Neural crest cell (in vitro differentiated cells): Measurements from ENCODE around the gene IQCN. TPM values are rescaled to one million over a fixed set of nuclear protein-coding genes. Genes with fewer than 3 reads are reported as not detected.

Experiments used
- DNase-seq: peaks from one replicate; pipeline ENCODE4 v3.0.0; 2021; ENCODE audit warnings: low read depth, mixed read lengths, low spot score
- H3K27ac Mint-ChIP-seq: one replicate; pipeline ENCODE4 v1.8.0; 2021; ENCODE audit warnings: mild to moderate bottlenecking, mixed read lengths; ENCODE audit not compliant: unreplicated experiment
- H3K27me3 Mint-ChIP-seq: 2 replicates; pipeline ENCODE4 v1.8.0; 2021; ENCODE audit warnings: low read depth, mild to moderate bottlenecking, mixed read lengths
- H3K36me3 Mint-ChIP-seq: 2 replicates; pipeline ENCODE4 v1.8.0; 2021; ENCODE audit warnings: low read depth, mild to moderate bottlenecking, mixed read lengths
- H3K4me1 Mint-ChIP-seq: 2 replicates; pipeline ENCODE4 v1.8.0; 2021; ENCODE audit warnings: mixed read lengths
- H3K4me3 Mint-ChIP-seq: one replicate; pipeline ENCODE4 v1.8.0; 2021; ENCODE audit warnings: mild to moderate bottlenecking, mixed read lengths
- H3K9me3 Mint-ChIP-seq: 2 replicates; pipeline ENCODE4 v1.8.0; 2021; ENCODE audit warnings: mixed read lengths
- CTCF ChIP-seq: fragments of 200-600 bp; sonication (generic); conservative IDR thresholded peaks from 2 replicates; pipeline ENCODE4 v1.5.0; 2021; ENCODE audit warnings: antibody characterized with exemption, mild to moderate bottlenecking
- total RNA-seq: library from RNA; stranded (reverse); gene quantifications from 2 replicates; pipeline ENCODE4 v1.2.1, GENCODE V29; 2021

IQCN gene
- total RNA-seq, 1 donor from 2014 or later: 2.2 TPM

GRCh38 chr19:18308051-18308947 is 34.0 kb upstream of the IQCN start:
- H3K36me3 Mint-ChIP-seq: peaks cover 2% of the 10 kb centered on the region
- no peak overlapping the region for H3K4me3 Mint-ChIP-seq
- no peak overlapping the region for H3K27ac Mint-ChIP-seq
- no peaks in the 10 kb centered on the region for H3K27me3 Mint-ChIP-seq
- peaks cover 23% of the 10 kb centered on the region for H3K4me1 Mint-ChIP-seq
- DNase-seq: no peak
- no peaks in the 10 kb centered on the region for H3K9me3 Mint-ChIP-seq
- TF ChIP-seq CTCF: no peak

GRCh38 chr19:18307271-18307681 is 33.0 kb upstream of the IQCN start:
- DNase-seq: no peak

DNA sequence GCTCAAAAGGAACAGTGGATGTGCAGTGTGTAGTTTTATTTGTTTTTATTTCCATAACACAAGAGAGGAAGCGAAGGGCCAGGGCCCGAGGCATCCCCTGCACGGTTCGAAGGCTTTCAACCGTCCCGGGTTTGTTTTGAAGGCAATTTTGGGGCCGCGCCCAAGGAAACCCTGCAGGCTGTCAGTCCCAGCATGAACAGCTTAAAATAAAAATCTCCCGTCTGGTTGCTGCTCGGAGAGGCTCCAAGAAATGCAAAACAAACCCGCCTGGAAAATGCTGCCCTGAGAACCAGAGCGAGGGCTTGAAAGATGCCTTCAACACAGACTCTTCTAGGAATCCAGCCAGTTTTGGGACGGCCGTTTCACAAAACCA is 32.6 kb upstream of the IQCN start:
- Mint-ChIP-seq H3K27ac (peak overlapping the region; percentile 48), H3K4me3 (no peak overlapping the region)

More at GRCh38 chr19:18307271-18307681, 33.0 kb upstream of the IQCN start:
- no peak for TF ChIP-seq CTCF
- Mint-ChIP-seq H3K4me1 (peaks cover 24% of the 10 kb centered on the region), H3K4me3 (no peak overlapping the region), H3K36me3 (peaks cover 2% of the 10 kb centered on the region), H3K27me3 (no peaks in the 10 kb centered on the region), H3K27ac (no peak overlapping the region), H3K9me3 (no peaks in the 10 kb centered on the region)

DNA sequence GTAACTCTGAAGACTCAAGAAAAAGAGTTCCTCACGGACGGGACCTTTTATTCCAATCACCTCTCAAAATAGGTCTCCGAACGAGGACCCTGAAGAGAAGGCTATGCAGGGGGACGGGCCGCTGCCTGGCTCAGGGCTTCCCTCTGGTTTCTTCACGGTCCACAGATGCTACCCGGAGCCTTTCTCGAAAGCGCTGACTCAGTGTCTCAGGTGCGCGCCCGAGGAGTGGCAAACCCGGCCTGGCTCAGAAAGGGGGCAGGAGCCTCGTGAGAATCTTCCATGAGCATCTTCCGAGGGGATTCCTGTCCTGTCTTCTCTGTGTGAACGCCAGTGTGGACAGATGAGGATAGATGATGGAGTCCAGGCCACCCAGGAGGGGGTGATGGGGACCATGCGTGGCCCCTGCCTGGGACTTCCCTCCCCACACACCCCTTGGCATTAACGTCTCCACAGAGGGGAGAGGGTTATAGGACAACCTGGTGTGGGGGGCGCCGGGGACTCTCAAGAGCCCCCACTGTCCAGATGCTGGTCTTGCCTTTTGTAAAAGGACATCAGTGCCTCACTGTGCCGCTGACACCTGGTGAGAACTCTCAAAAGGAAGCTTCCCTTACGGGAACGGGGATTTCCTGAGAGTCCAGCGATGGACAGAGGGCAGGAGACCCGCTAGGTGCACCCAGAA is 32.1 kb upstream of the IQCN start:
- no peak overlapping the region for H3K27ac Mint-ChIP-seq
- no peak for TF ChIP-seq CTCF
- DNase-seq: no peak

More for the DNA sequence above, 32.6 kb upstream of the IQCN start:
- Mint-ChIP-seq H3K36me3 (peaks cover 2% of the 10 kb centered on the region), H3K4me1 (peaks cover 24% of the 10 kb centered on the region), H3K27me3 (no peaks in the 10 kb centered on the region), H3K9me3 (no peaks in the 10 kb centered on the region)
- TF ChIP-seq CTCF: no peak
- no peak for DNase-seq

GRCh38 chr19:18304458-18305310 is 30.4 kb upstream of the IQCN start:
- Mint-ChIP-seq H3K36me3 (peaks cover 2% of the 10 kb centered on the region), H3K9me3 (no peaks in the 10 kb centered on the region), H3K4me3 (peak overlapping the region; percentile 81), H3K27ac (peak overlapping the region; percentile 85), H3K27me3 (no peaks in the 10 kb centered on the region), H3K4me1 (peaks cover 24% of the 10 kb centered on the region)
- no peak for TF ChIP-seq CTCF
- peak; percentile 43 for DNase-seq

More for the DNA sequence above, 32.1 kb upstream of the IQCN start:
- no peaks in the 10 kb centered on the region for H3K9me3 Mint-ChIP-seq
- peaks cover 24% of the 10 kb centered on the region for H3K4me1 Mint-ChIP-seq
- H3K4me3 Mint-ChIP-seq: no peak overlapping the region
- peaks cover 2% of the 10 kb centered on the region for H3K36me3 Mint-ChIP-seq
- no peaks in the 10 kb centered on the region for H3K27me3 Mint-ChIP-seq
